Inflammatory macrophage treated with lipopolysaccharide for 4 hours (primary cell): ENCODE data around the gene CFAP57.

Experiments used
- DNase-seq: peaks from one replicate; pipeline ENCODE4 v3.0.0-alpha.2; 2020

Gene CFAP57

GRCh38 chr1:43302721-43303470 is 130.8 kb downstream of the CFAP57 start:
- DNase-seq: no peak

DNA sequence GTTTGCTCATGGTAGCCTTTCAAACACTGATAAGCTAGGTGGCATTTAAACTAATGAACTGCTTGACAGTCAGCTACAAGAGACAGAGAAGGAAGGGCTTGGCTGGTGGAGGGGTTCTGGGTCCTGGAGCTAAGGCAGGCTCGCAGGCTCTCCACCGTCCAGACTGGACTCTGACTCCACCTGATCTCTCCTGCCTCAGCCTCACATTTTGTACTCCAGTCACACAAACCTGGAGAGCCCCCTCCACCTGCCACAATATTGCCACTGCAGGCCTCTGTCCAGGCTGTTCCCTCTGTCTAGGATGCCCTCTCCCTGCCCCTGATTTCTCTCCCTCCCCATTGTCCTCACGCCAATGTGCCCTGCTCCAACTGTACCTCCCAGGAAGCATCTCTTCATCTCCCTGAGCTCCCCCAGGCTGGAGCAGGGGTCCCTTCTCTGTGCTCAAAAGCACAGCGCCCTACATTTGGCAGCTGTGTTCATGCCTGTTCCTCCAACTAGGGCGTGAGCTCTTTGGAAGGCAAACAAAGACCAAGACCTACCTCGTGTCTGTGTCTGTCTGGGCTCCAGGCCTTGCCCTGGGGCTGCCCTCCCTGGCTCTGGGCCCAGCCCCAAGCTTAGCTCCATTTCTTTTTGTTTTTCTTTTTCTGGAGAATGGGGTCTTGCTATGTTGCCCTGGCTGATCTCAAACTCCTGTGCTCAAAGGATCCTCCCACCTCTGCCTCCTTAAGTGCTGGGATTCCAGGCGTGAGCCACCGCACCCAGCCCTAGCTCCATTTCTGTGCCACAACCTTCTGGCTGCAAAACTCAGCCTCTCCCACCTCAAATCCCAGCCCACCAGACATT is 131.6 kb downstream of the CFAP57 start:
- no peak for DNase-seq
